Breast epithelium (tissue), 4 donors: ENCODE results near the gene CLEC4F. TPM values are rescaled to one million over a fixed set of nuclear protein-coding genes. Genes with fewer than 3 reads are reported as not detected.

Experiments
- DNase-seq, 2 donors: peaks; one replicate each; pipeline ENCODE4 v3.0.0-alpha.2; 2019; ENCODE audit warnings: low spot score in 2 of 2
- H3K27ac ChIP-seq, 2 donors: fragments of 200-600 bp; sonication (generic) in 1 of 2; one replicate each; pipeline ENCODE4 v1.5.1; 2016 to 2019; ENCODE audit warnings: mild to moderate bottlenecking in 1 of 2
- H3K27me3 ChIP-seq, 2 donors: fragments of 200-600 bp; sonication (generic) in 1 of 2; one replicate each; pipeline versions ENCODE4 v1.5.1 to v1.6.0; 2017 to 2019; ENCODE audit warnings: control low read depth in 1 of 2, mild to moderate bottlenecking in 1 of 2
- H3K36me3 ChIP-seq: fragments of 200-600 bp; one replicate; pipeline ENCODE4 v1.5.1; 2019
- H3K4me1 ChIP-seq, 2 donors: fragments of 200-600 bp; sonication (generic); one replicate each; pipeline ENCODE4 v1.5.1; 2016 to 2019; ENCODE audit warnings: control low read depth in 1 of 2
- H3K4me3 ChIP-seq, 3 donors: fragments of 200-600 bp; sonication (generic); 1 replicate in 2 of 3; 2 replicates in 1 of 3; pipeline ENCODE4 v1.5.1; 2016 to 2019; ENCODE audit warnings: mild to moderate bottlenecking in 3 of 3, moderate library complexity in 2 of 3
- H3K9me3 ChIP-seq, 2 donors: fragments of 200-600 bp; sonication (generic) in 1 of 2; one replicate each; pipeline ENCODE4 v1.5.1; 2016 to 2019; ENCODE audit warnings: control low read depth in 1 of 2
- CTCF ChIP-seq, 3 donors: fragments of 450-650 bp; IDR thresholded peaks; one replicate each; pipeline ENCODE4 v1.5.1; 2016 to 2017; ENCODE audit warnings: antibody characterized with exemption in 3 of 3, mild to moderate bottlenecking in 3 of 3, moderate library complexity in 3 of 3
- POLR2A ChIP-seq: fragments of 450-650 bp; IDR thresholded peaks from one replicate; pipeline ENCODE4 v1.6.1; 2016; ENCODE audit warnings: antibody characterized with exemption, mild to moderate bottlenecking, moderate library complexity
- POLR2AphosphoS5 ChIP-seq, 3 donors: sonication (generic); formaldehyde crosslinking; IDR thresholded peaks; one replicate each; pipeline ENCODE4 v1.6.1; 2017; ENCODE audit warnings: antibody characterized with exemption in 3 of 3
- intact Hi-C: fragments of 100-400 bp; cut with DNase I; formaldehyde crosslinking; loops from one replicate; pipeline ENCODE4 v1.15.1; 2023; ENCODE audit warnings: low total_unique reads
- total RNA-seq, 3 donors: library from RNA; depleted of rRNA; stranded (reverse); fragments of >200 nt; gene quantifications; one replicate each; pipeline ENCODE4 v1.1.0, GENCODE V29; 2016

Gene CLEC4F
- total RNA-seq, 3 donors from 2014 or later = 0.88 TPM; not detected in 2

GRCh38 chr2:70779491-70779890 is 40.9 kb downstream of the CLEC4F start:
- Histone ChIP-seq H3K27me3 (peaks cover 0 to 8% of the 10 kb centered on the region in 2 donors), H3K9me3 (no peaks in the 10 kb centered on the region), H3K4me3 (no peak overlapping the region), H3K36me3 (no peaks in the 10 kb centered on the region), H3K27ac (no peak overlapping the region), H3K4me1 (no peaks in the 10 kb centered on the region)
- TF ChIP-seq CTCF (IDR thresholded peaks at IDR 0.05) (no peak), POLR2A (no peak), POLR2AphosphoS5 (IDR thresholded peaks at IDR 0.05) (no peak)
- intact Hi-C loops = no loop called here
- no peak for DNase-seq

GRCh38 chr2:70778676-70779075 is 41.7 kb downstream of the CLEC4F start:
- Histone ChIP-seq H3K9me3 (no peaks in the 10 kb centered on the region), H3K36me3 (no peaks in the 10 kb centered on the region), H3K4me1 (no peaks in the 10 kb centered on the region), H3K27me3 (peaks cover 0 to 8% of the 10 kb centered on the region in 2 donors), H3K4me3 (no peak overlapping the region), H3K27ac (no peak overlapping the region)
- no peak for DNase-seq
- TF ChIP-seq POLR2A = no peak
- no peak for TF ChIP-seq POLR2AphosphoS5 (IDR thresholded peaks at IDR 0.05)
- no peak for TF ChIP-seq CTCF (IDR thresholded peaks at IDR 0.05)
- intact Hi-C loops = no loop called here

GRCh38 chr2:70777450-70777849 is 42.9 kb downstream of the CLEC4F start:
- Histone ChIP-seq H3K9me3 (no peaks in the 10 kb centered on the region), H3K27ac (no peak overlapping the region), H3K4me1 (no peaks in the 10 kb centered on the region), H3K36me3 (no peaks in the 10 kb centered on the region), H3K27me3 (peaks cover 0 to 8% of the 10 kb centered on the region in 2 donors), H3K4me3 (no peak overlapping the region)
- intact Hi-C loops = no loop called here
- no peak for TF ChIP-seq CTCF (IDR thresholded peaks at IDR 0.05)
- DNase-seq = no peak

- H3K4me3 ChIP-seq = no peak overlapping the region
Measured at GRCh38 chr2:70776266-70776665, 44.1 kb downstream of the CLEC4F start.

GRCh38 chr2:70775141-70775540 is 45.3 kb downstream of the CLEC4F start:
- Histone ChIP-seq H3K9me3 (no peaks in the 10 kb centered on the region), H3K27ac (no peak overlapping the region), H3K4me3 (no peak overlapping the region), H3K4me1 (no peaks in the 10 kb centered on the region), H3K36me3 (no peaks in the 10 kb centered on the region), H3K27me3 (peaks cover 0 to 8% of the 10 kb centered on the region in 2 donors)
- no peak for DNase-seq
- TF ChIP-seq CTCF (IDR thresholded peaks at IDR 0.05) (no peak), POLR2A (no peak), POLR2AphosphoS5 (IDR thresholded peaks at IDR 0.05) (no peak)
- intact Hi-C loops = no loop called here

More at GRCh38 chr2:70776266-70776665, 44.1 kb downstream of the CLEC4F start:
- Histone ChIP-seq H3K4me1 (no peaks in the 10 kb centered on the region), H3K27me3 (peaks cover 0 to 8% of the 10 kb centered on the region in 2 donors), H3K36me3 (no peaks in the 10 kb centered on the region), H3K27ac (no peak overlapping the region), H3K9me3 (no peaks in the 10 kb centered on the region)
- no peak for DNase-seq
- TF ChIP-seq POLR2A (no peak), POLR2AphosphoS5 (IDR thresholded peaks at IDR 0.05) (no peak), CTCF (IDR thresholded peaks at IDR 0.05) (no peak)
- intact Hi-C loops = no loop called here
